HEK293T (cell line): ENCODE results near the gene AQP12B.

ENCODE experiments used
- CTCF ChIA-PET: fragments of 350-600 bp; formaldehyde crosslinking; extraction: SDS; loops from one replicate; lab custom pipeline; 2021; ENCODE audit warnings: antibody characterized with exemption, inconsistent platforms; lab: Yijun Ruan, JAX
- POLR2A ChIA-PET: fragments of 350-600 bp; formaldehyde crosslinking; extraction: SDS; loops from one replicate; lab custom pipeline; 2020; ENCODE audit warnings: antibody characterized with exemption, inconsistent platforms; lab: Yijun Ruan, JAX
- DNase-seq: peaks from one replicate; pipeline ENCODE4 v3.0.0; 2012; ENCODE audit warnings: mixed read lengths; ENCODE audit errors: extremely low spot score
- ARNT ChIP-seq: fragments of 450-650 bp; IDR thresholded peaks from 2 replicates; pipeline ENCODE4 v1.6.1; 2017; ENCODE audit warnings: mild to moderate bottlenecking
- BHLHE40 ChIP-seq: fragments of 450-650 bp; IDR thresholded peaks from 2 replicates; pipeline ENCODE4 v1.6.1; 2016; ENCODE audit warnings: mild to moderate bottlenecking, moderate library complexity, borderline replicate concordance
- CTBP1 ChIP-seq: fragments of 450-650 bp; IDR thresholded peaks from 2 replicates; pipeline ENCODE4 v1.6.1; 2016; ENCODE audit warnings: borderline replicate concordance
- ELF4 ChIP-seq: fragments of 450-650 bp; IDR thresholded peaks from 2 replicates; pipeline ENCODE4 v1.6.1; 2017; ENCODE audit warnings: antibody characterized with exemption
- FOXA1 ChIP-seq: fragments of 450-650 bp; IDR thresholded peaks from 2 replicates; pipeline ENCODE4 v1.6.1; 2016; ENCODE audit warnings: mild to moderate bottlenecking
- FOXK2 ChIP-seq: fragments of 450-650 bp; IDR thresholded peaks from 2 replicates; pipeline ENCODE4 v1.6.1; 2016; ENCODE audit warnings: mild to moderate bottlenecking
- FOXM1 ChIP-seq: fragments of 450-650 bp; IDR thresholded peaks from 2 replicates; pipeline ENCODE4 v1.6.1; 2017; ENCODE audit warnings: mild to moderate bottlenecking, borderline replicate concordance
- HDGF ChIP-seq: fragments of 450-650 bp; IDR thresholded peaks from 2 replicates; pipeline ENCODE4 v1.6.1; 2017; ENCODE audit warnings: antibody characterized with exemption, borderline replicate concordance
- L3MBTL2 ChIP-seq: fragments of 450-650 bp; conservative IDR thresholded peaks from 2 replicates; pipeline ENCODE4 v1.6.1; 2016; ENCODE audit warnings: mild to moderate bottlenecking
- LEF1 ChIP-seq: fragments of 450-650 bp; IDR thresholded peaks from 2 replicates; pipeline ENCODE4 v1.6.1; 2017; ENCODE audit warnings: mild to moderate bottlenecking, borderline replicate concordance
- NFRKB ChIP-seq: fragments of 450-650 bp; IDR thresholded peaks from 2 replicates; pipeline ENCODE4 v1.6.1; 2016; ENCODE audit warnings: mild to moderate bottlenecking, moderate library complexity
- SP1 ChIP-seq: fragments of 450-650 bp; IDR thresholded peaks from 2 replicates; pipeline ENCODE4 v1.6.1; 2017
- SUZ12 ChIP-seq: fragments of 450-650 bp; IDR thresholded peaks from 2 replicates; pipeline ENCODE4 v1.6.1; 2016; ENCODE audit warnings: mild to moderate bottlenecking
- TARDBP ChIP-seq: fragments of 450-650 bp; IDR thresholded peaks from 2 replicates; pipeline ENCODE4 v1.6.1; 2016
- ZNF384 ChIP-seq: fragments of 450-650 bp; IDR thresholded peaks from 2 replicates; pipeline ENCODE4 v1.6.1; 2016
- TF ChIP-seq, protein P1 (sequence below): fragments of 450-650 bp; IDR thresholded peaks from 2 replicates; pipeline ENCODE4 v1.6.1; 2016

Gene AQP12B

DNA sequence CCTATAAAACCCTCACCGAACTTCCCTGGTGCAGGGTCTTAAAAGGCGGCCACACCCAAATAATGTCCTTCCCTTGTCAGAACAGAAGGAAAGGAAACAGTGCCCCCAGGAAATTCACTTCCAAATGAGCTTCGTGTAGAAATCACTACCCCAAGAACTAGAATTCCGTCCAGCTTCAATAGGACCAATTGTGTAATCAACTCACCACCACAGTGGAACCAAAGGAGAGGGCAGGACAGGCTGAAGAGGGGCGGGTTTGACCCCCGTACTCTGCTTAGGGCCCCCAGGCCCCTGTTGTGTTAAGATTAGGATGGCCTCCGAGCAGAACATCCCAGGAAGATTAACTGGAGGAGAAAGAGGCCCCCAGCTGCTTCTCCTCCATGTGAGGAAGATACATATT is 33.4 kb downstream of the AQP12B start:
- ChIA-PET POLR2A (no interaction called here), CTCF (interaction anchor here (1.4 kb wide), 1 partner anchor 8 kb away, joined by 3 read pairs; no protein-coding TSS in a partner anchor)
- DNase-seq = no peak
- TF ChIP-seq HDGF (no peak), SUZ12 (no peak), NFRKB (no peak), TARDBP (no peak), L3MBTL2 (no peak), BHLHE40 (no peak), ELF4 (no peak), ARNT (no peak), FOXM1 (no peak), ZNF384 (no peak), FOXA1 (no peak), CTBP1 (no peak), LEF1 (no peak), SP1 (no peak), FOXK2 (no peak)
- TF ChIP-seq, protein P1, sequence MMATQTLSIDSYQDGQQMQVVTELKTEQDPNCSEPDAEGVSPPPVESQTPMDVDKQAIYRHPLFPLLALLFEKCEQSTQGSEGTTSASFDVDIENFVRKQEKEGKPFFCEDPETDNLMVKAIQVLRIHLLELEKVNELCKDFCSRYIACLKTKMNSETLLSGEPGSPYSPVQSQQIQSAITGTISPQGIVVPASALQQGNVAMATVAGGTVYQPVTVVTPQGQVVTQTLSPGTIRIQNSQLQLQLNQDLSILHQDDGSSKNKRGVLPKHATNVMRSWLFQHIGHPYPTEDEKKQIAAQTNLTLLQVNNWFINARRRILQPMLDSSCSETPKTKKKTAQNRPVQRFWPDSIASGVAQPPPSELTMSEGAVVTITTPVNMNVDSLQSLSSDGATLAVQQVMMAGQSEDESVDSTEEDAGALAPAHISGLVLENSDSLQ = no peak

DNA sequence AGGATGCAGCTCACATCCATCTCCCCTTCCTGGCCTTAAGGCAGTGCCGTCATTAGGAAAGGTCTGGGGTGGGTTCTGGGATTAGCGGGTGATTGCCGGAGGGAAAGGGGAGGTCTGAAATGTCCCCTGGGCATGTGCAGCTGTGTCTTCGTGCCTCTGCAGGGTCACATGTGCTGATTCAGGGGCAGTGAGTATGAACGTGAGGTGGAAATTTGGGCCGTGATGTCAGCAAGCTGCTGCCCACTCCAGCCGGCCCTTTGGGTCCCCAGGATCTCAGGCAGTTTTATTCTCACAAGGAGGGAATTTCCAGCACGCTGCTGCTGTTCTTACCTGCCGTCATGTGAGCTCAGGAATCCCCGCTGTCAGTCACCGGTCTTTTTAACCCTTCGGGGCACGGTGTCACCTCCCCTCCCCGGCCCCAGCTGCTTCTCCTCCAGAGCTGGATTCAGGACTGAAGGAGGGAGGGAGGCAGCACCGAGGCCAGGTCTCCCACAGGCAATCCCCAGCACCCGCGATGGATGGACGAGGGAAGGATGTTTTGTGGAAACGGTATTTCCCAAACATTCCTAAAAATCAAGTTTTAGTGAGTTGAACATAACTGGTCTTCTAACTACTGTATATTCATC is 33.9 kb downstream of the AQP12B start:
- POLR2A ChIA-PET = no interaction called here
- DNase-seq = no peak
- CTCF ChIA-PET = interaction anchor here (1.4 kb wide), 1 partner anchor 9 kb away, joined by 3 read pairs; no protein-coding TSS in a partner anchor
- TF ChIP-seq ELF4 (no peak), FOXK2 (no peak), HDGF (no peak), SUZ12 (no peak), FOXM1 (no peak), L3MBTL2 (no peak), ZNF384 (no peak), LEF1 (no peak), BHLHE40 (no peak), FOXA1 (no peak), SP1 (no peak), TARDBP (no peak)

DNA sequence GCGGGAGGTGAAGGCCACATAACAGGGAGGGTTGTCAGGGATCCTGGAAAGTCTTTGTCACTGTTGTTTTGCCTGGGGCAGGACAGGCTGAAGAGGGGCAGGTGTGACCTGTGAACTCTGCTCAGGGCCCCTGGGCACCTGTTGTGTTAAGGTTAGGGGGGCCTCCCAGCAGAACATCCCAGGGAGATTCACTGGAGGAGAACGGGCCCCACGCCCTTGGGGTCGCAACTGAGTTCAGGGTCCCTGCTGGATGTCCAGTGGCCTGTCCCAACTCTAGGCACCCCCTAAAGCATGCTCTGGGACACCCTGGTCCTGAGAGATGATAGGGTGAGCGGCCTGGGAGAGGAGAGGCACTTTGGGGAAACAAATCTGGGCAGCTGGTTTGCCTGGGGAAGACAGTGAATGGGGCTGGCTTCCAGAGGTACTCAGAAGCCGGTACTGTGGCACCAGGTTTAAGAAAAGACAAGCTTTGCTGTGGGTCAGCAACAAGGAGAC is 34.5 kb downstream of the AQP12B start:
- no peak for DNase-seq
- POLR2A ChIA-PET = no interaction called here
- CTCF ChIA-PET = interaction anchor here (1.4 kb wide), 1 partner anchor 9 kb away, joined by 3 read pairs; no protein-coding TSS in a partner anchor
- no peak for TF ChIP-seq SP1
- TF ChIP-seq ARNT = no peak
- no peak for TF ChIP-seq HDGF

DNA sequence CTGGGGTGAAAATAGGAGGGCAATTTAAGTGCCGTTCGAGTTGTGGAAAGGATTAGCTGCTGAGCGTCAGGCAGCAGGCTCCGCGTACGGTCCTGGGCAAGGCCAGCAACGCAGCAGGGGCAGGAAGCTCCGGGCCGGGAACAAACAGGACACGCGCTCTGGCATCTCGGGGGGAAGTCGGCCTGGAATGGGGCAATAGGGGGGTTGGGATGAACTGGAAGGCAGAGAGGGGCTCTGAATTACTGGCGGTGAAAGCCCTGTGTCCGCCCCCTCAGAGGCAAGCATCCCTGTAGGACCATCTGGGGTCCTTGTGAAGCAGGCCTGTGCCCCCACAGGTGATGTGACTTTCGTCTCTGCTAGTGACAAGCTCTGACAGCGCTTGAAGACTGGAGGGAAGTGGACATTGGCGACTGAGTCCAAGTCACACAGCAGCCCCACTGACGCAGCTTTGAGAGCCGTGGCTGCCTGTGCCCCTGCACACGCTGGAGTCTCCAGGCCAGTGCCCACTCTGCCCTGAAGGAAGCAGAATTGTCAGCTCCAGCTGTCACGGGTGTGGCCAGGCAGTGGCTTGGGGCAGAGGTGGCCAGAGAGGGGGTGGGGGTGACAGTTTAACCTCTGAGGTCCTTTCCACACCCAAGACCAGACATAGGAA is 35.1 kb downstream of the AQP12B start:
- no peak for TF ChIP-seq FOXA1
- TF ChIP-seq, protein P1 = no peak
- TF ChIP-seq BHLHE40 = no peak
- no peak for TF ChIP-seq ELF4
- TF ChIP-seq SUZ12 = no peak
- TF ChIP-seq SP1 = no peak
- TF ChIP-seq NFRKB = no peak
- no peak for TF ChIP-seq CTBP1
- no peak for TF ChIP-seq ARNT
- no peak for TF ChIP-seq TARDBP
- TF ChIP-seq FOXM1 = no peak
- TF ChIP-seq L3MBTL2 = no peak
- TF ChIP-seq ZNF384 = no peak
- TF ChIP-seq HDGF = no peak
- TF ChIP-seq LEF1 = no peak
- no peak for TF ChIP-seq FOXK2
- ChIA-PET POLR2A (no interaction called here), CTCF (no interaction called here)
- DNase-seq = no peak

DNA sequence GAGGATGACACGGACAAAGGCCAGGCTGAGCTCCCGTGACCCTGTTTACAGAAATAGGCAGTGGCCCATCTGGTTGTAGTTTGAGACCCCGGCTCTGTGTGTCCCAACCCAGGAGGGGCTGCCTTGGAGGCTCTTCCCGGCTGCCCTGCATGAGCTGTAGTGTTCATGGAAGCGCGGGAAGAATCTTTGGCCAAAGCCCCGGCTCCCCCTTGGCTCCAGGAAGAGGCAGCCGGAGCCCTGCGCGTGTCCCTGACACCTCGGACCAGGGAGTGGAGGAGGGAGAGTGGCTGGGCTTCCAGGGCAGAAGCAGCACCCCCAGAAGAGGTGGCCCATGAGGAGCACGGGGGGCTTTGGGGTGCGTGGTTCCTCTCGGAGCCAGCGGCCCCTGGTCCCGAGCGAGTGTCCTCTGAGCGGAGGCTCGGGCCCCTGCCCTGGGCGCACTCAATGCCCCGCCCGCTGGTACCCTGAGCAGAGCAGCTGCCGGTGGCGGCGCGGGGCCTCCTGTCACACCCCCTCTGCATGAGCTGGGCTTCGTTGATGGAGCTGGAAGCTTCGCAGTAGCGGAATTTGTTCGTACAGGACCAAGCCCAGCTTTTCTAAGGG is 35.7 kb downstream of the AQP12B start:
- no peak for DNase-seq
- ChIA-PET POLR2A (no interaction called here), CTCF (no interaction called here)
- TF ChIP-seq FOXA1 (no peak), NFRKB (no peak), HDGF (no peak), TARDBP (no peak), ELF4 (no peak), ZNF384 (no peak), ARNT (no peak), FOXK2 (no peak), SP1 (no peak), LEF1 (no peak), SUZ12 (no peak), CTBP1 (no peak)
- TF ChIP-seq, protein P1 = no peak
